Tibial artery (tissue), 4 donors: ENCODE results near the gene WHAMM.

Experiments used
- DNase-seq, 2 donors: peaks; one replicate each; pipeline ENCODE4 v3.0.0-alpha.2; 2019
- H3K27ac ChIP-seq, 2 donors: fragments of 200-600 bp; sonication (generic) in 1 of 2; 1 replicate in 1 of 2; 2 replicates in 1 of 2; pipeline ENCODE4 v1.5.1; 2018 to 2019; ENCODE audit warnings: mild to moderate bottlenecking in 1 of 2
- H3K27me3 ChIP-seq, 2 donors: fragments of 200-600 bp; sonication (generic) in 1 of 2; one replicate each; pipeline versions ENCODE4 v1.5.1 to v1.6.0; 2016 to 2019
- H3K36me3 ChIP-seq, 3 donors: fragments of 200-600 bp; sonication (generic) in 2 of 3; one replicate each; pipeline ENCODE4 v1.5.1; 2016 to 2019; ENCODE audit warnings: mild to moderate bottlenecking in 2 of 3
- H3K4me1 ChIP-seq, 4 donors: fragments of 200-600 bp; sonication (generic) in 2 of 4; 1 replicate in 3 of 4; 2 replicates in 1 of 4; pipeline ENCODE4 v1.5.1; 2016 to 2019
- H3K4me3 ChIP-seq, 2 donors: fragments of 200-600 bp; sonication (generic) in 1 of 2; 1 replicate in 1 of 2; 2 replicates in 1 of 2; pipeline ENCODE4 v1.5.1; 2018 to 2019; ENCODE audit warnings: mild to moderate bottlenecking in 2 of 2
- H3K9me3 ChIP-seq, 3 donors: fragments of 200-600 bp; sonication (generic) in 1 of 3; one replicate each; pipeline ENCODE4 v1.5.1; 2016 to 2019
- CTCF ChIP-seq, 2 experiments: fragments of 200-600 bp in 1 of 2; fragments of 450-650 bp in 1 of 2; IDR thresholded peaks; one replicate each; pipeline ENCODE4 v1.5.1; 2017 to 2019; ENCODE audit warnings: antibody characterized with exemption in 2 of 2, mild to moderate bottlenecking in 1 of 2, moderate library complexity in 1 of 2
- intact Hi-C: fragments of 100-400 bp; cut with DNase I; formaldehyde crosslinking; loops from one replicate; pipeline ENCODE4 v1.15.0; 2023; ENCODE audit warnings: low total_unique reads

The WHAMM gene

DNA sequence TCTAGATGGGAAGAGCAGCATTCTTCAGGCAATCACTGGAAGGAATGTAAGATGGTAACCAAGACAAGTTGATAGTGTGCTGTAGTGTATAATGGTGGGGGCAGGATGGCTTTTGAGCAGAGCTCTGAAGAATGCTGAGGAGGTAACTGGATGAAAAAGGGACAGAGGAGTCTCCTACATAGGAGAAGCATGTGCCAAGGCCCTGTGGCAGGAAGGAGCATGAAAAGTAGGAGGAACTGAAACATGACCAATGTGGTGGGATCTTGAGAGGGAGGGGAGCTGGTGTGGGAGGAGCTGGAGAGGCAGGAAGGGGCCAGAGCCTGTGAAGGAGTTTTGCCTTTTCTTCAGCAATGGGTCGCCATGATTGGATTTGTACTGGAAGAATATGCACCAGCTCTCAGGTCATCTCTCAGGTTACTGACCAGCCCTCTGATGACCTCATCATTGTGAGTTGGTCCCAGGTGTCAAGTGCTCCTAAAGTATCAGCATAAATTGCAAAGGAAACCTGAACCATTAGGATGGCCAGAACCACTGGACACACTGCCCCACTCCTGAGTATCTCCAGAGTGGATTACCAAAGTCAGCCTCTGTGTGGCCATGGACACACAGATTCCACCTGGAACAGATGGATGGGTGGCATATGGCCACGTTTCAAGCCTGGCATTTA is 42.1 kb upstream of the WHAMM start:
- Histone ChIP-seq H3K27ac (no peak overlapping the region), H3K4me3 (no peak overlapping the region), H3K36me3 (peaks cover 0 to 24% (median 8%) of the 10 kb centered on the region in 3 donors), H3K27me3 (no peaks in the 10 kb centered on the region), H3K9me3 (no peaks in the 10 kb centered on the region), H3K4me1 (no peaks in the 10 kb centered on the region)
- no peak for DNase-seq
- no peak for TF ChIP-seq CTCF (IDR thresholded peaks at IDR 0.05)
- intact Hi-C loops, result no loop called here

- intact Hi-C loops, result no loop called here
- no peak overlapping the region for H3K27ac ChIP-seq
- TF ChIP-seq CTCF (IDR thresholded peaks at IDR 0.05), result no peak
- DNase-seq, result no peak
- no peaks in the 10 kb centered on the region for H3K27me3 ChIP-seq
- no peak overlapping the region for H3K4me3 ChIP-seq
- H3K4me1 ChIP-seq, result no peaks in the 10 kb centered on the region
- H3K9me3 ChIP-seq, result no peaks in the 10 kb centered on the region
- H3K36me3 ChIP-seq, result peaks cover 0 to 20% (median 8%) of the 10 kb centered on the region in 3 donors
Observed at GRCh38 chr15:82768414-82769054, 40.9 kb upstream of the WHAMM start.

GRCh38 chr15:82771789-82772607 is 37.4 kb upstream of the WHAMM start:
- intact Hi-C loops, result no loop called here

GRCh38 chr15:82774496-82774895 is 34.9 kb upstream of the WHAMM start:
- intact Hi-C loops, result no loop called here
- no peaks in the 10 kb centered on the region for H3K9me3 ChIP-seq
- H3K4me1 ChIP-seq, result no peaks in the 10 kb centered on the region
- H3K4me3 ChIP-seq, result no peak overlapping the region
- DNase-seq, result no peak
- no peak overlapping the region for H3K27ac ChIP-seq
- no peaks in the 10 kb centered on the region for H3K36me3 ChIP-seq
- no peak for TF ChIP-seq CTCF (IDR thresholded peaks at IDR 0.05)
- no peaks in the 10 kb centered on the region for H3K27me3 ChIP-seq

More at GRCh38 chr15:82771789-82772607, 37.4 kb upstream of the WHAMM start:
- Histone ChIP-seq H3K36me3 (no peaks in the 10 kb centered on the region), H3K9me3 (no peaks in the 10 kb centered on the region), H3K4me1 (no peaks in the 10 kb centered on the region), H3K27me3 (no peaks in the 10 kb centered on the region), H3K4me3 (no peak overlapping the region), H3K27ac (no peak overlapping the region)
- TF ChIP-seq CTCF (IDR thresholded peaks at IDR 0.05), result no peak
- DNase-seq, result no peak

DNA sequence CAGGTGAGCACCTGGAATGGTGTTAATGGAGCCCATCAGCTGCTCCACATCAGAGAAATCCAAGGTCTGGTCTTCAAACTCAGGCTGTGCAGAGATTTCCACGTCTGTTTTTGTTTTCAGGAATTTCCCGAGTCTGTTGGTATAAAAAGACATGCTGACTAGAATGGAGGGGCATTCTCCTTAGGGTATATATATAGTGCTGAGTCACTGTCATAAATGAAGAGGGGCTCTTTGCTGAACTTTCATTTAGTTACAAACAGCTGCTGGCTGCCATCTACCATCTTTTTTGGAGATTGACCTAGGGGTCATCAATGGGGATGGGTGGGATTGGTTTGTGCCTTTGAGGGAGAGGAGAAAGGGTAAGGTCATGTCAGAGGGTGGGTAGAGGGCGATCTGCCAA is 30.7 kb upstream of the WHAMM start:
- H3K36me3 ChIP-seq, result no peaks in the 10 kb centered on the region
- H3K9me3 ChIP-seq, result no peaks in the 10 kb centered on the region
- H3K4me1 ChIP-seq, result no peaks in the 10 kb centered on the region
- intact Hi-C loops, result no loop called here
- no peak for DNase-seq
- H3K27me3 ChIP-seq, result no peaks in the 10 kb centered on the region
- H3K4me3 ChIP-seq, result no peak overlapping the region
- TF ChIP-seq CTCF (IDR thresholded peaks at IDR 0.05), result no peak
- H3K27ac ChIP-seq, result no peak overlapping the region
